ENCODE data around the gene DDIT3.

DNA sequence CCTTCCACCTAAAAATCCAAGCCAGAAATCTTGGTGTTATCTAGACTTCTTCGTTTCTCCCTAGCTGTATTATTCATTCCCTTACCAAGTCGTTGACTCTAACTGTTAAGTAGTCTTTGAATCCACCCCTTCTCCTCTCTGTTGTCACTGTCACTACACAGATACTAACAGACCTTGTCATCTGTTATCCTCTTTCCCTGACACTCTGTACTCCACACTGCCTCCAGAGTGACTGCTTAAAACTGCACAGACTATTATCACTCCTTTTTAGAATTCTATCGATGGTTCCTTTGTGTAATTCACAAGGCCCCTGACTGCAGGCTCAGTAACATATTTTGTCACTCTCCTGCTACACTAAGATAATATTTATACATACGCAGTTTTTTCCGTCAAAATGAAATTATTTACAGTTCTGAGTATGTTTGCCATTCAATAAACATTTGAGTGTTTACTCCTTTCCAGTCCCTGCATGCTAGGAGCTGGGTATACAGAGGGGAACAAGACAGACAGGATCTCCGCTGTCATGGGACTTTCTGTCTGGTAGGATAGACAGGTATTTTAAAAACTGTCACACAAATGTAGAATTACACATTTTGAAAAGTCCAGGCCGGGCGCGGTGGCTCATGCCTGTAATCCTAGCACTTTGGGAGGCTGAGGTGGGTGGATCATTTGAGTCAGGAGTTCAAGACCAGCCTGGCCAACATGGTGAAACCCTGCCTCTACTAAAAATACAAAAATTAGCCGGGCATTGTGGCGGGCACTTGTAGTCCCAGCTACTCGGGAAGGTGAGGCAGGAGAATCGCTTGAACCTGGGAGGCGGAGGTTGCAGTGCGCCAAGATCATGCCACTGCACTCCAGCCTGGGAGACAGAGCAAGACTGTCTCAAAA is 28.7 kb downstream of the DDIT3 start:
- TF ChIP-seq CTCF (IDR thresholded peaks at IDR 0.05) (peak; percentile 22; the same call in 1 of the 2 replicates), ZFX (IDR thresholded peaks at IDR 0.05; ENCODE audit: borderline replicate concordance) (no peak)

Data from 22Rv1 (cell line).